ENCODE data around the gene SCEL.
"Not testable (repeated sequence)": the region's sequence is repeated elsewhere in the genome, so short reads cannot be mapped to it uniquely, and the experiment has no call there.

Gene SCEL, protein sequence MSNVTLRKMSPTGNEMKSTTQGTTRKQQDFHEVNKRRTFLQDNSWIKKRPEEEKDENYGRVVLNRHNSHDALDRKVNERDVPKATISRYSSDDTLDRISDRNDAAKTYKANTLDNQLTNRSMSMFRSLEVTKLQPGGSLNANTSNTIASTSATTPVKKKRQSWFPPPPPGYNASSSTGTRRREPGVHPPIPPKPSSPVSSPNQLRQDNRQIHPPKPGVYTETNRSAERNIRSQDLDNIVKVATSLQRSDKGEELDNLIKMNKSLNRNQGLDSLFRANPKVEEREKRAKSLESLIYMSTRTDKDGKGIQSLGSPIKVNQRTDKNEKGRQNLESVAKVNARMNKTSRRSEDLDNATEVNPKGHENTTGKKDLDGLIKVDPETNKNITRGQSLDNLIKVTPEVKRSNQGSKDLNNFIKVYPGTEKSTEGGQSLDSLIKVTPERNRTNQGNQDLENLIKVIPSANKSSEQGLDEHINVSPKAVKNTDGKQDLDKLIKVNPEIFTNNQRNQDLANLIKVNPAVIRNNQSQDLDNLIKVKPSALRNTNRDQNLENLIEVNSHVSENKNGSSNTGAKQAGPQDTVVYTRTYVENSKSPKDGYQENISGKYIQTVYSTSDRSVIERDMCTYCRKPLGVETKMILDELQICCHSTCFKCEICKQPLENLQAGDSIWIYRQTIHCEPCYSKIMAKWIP

DNA sequence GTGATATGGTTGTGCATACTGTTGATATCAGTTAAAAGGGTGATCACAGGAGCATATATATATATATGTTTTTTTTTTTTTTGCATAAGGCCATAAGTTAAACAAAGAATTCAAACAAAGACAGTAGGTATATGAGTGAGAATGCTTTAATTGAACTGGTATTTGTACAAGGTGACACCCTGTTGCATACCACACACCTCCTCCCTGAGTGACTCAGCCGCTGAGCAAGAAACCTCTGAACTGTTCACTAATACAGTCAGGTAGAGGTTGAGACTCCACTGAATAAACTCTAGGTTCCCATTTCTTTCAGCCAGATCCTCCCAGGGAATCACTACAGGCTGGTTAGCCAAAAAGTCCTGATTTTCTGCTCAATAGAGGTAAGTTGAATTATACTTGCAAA, at the start of gene SCEL:
Gene SCEL (plus strand): TSS at position 259 of the 400 bp plus-strand sequence. CDS start 20,170 bp downstream, outside the sequence.
- DNase-seq: no peak

- DNase-seq: no peak
Measured at GRCh38 chr13:77489566-77490337, 45.8 kb upstream of the SCEL start.

DNA sequence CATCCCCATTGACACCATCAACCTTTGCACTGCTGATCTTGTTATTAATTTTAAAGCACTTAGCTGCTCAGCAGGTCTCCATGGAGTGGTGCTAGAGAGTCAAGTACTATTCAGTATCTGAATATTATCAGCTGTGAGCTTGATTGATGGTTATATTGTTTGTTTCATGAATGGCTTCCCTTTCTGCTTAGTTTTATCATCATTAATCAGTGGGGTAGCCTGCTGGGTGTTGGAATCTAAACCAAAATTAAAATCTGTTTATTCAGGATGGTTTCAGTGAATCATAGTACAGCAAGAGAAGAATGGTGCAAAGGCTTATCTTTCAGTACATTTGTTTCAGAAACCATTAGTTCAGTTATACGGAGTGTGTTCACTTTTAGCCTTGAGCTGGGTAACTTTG, 42.5 kb upstream of the SCEL start:
- DNase-seq: no peak

DNA sequence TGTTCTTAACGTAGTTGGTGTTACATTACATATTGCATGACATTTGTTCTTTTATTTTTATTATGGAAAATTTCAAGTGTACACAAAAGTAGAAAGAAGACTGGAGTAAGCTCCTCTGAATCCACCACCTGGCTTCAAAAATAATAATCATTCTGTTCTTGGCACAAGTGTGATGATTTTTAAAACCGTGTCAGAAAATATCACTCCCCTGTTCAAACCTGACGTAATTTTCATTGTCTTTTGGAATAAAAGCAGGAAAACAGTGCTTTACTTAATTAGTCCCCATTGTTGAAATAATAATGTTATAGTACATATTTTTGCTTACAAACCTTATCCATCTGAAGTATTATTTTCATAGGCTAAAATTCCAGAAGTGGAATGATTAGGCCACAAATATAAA, 41.3 kb upstream of the SCEL start:
- DNase-seq: no peak

- no peak for DNase-seq
Measured at GRCh38 chr13:77497350-77497749, 38.2 kb upstream of the SCEL start.

DNA sequence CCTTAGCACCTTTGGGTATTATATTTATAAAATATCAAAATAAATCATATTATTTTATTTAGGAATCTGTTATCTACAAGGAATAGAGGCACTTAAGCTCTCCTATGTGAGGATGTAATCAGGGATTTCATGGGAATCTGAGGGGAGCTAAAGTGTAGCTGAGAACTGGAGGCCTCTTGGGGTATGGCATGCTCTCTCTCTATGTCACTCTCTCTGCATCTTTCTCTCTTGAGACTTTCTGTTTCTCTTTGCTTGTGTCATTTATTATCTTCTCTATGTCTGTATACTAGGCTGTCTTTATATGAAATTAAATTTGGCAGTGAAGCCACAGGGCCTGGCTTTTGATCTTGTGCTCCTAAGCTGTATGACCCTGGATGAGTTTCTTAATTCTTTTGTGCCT, 37.7 kb upstream of the SCEL start:
- no peak for DNase-seq

GRCh38 chr13:77502104-77502720, 33.3 kb upstream of the SCEL start:
- no peak for DNase-seq

- no peak for DNase-seq
Measured at GRCh38 chr13:77503398-77503797, 32.1 kb upstream of the SCEL start.

- DNase-seq: no peak
Measured at GRCh38 chr13:77506874-77507273, 28.6 kb upstream of the SCEL start.

DNA sequence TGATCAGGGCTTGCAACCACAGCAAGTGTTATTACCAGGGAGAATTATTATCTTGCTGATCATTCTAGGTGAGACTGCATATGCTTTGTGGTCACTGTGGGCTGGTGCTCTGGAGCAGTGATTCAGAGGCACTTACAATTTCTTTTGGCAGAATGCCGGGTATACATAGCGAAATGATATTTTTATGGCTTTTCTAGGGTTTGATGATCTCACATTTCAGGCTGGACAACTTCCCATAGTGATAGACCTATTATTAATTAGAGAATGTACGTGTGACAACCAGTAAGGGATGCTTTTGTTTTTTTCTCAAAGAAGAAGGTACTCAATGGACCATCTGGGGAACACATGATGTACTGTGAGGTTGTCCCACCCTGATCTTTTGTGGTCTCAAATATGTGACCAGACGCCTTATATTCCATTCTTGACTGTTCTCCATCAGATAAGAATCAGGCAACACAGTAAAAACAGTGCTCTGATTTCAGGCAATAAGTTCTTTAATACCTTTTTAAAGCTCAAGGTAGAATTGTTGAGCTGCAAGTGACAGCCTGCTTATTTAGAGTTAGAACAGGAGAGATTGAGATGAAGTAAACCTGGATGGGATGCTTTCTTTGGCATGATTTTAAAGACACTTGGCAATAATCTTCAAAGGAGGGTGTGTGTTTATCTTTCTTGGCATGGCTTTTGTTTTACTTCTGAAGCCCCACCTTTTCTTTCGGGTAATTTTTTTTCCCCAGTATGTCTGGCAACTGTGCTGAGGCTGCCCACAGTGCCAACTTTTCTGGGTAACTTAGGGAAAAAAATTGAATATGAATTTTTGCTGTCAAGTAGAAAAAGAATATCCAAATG, 27.4 kb upstream of the SCEL start:
- DNase-seq: no peak

GRCh38 chr13:77508959-77509620, 26.4 kb upstream of the SCEL start:
- DNase-seq: no peak

DNA sequence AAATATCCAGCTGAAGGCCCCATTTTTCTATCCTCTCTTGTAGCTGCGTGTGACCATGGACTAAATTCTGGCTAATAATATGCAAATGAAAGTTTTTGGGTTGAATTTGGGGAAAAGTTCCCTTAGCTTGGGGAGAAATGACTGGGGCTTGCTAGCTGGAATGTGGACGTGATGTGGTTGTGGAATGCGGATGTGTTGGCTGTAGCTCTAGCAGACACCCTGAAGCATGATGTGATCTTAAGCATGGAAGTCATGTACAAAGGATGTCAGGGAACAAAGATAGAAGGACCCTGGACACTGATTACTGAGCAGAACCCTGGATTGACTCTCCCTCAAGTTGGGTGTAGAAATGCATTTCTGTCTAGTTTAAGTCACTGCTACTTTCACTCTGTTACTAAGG, 25.4 kb upstream of the SCEL start:
- no peak for DNase-seq

GRCh38 chr13:77511552-77511951, 24.0 kb upstream of the SCEL start:
- no peak for DNase-seq

- DNase-seq: no peak
Measured at GRCh38 chr13:77513719-77514335, 21.7 kb upstream of the SCEL start.

DNA sequence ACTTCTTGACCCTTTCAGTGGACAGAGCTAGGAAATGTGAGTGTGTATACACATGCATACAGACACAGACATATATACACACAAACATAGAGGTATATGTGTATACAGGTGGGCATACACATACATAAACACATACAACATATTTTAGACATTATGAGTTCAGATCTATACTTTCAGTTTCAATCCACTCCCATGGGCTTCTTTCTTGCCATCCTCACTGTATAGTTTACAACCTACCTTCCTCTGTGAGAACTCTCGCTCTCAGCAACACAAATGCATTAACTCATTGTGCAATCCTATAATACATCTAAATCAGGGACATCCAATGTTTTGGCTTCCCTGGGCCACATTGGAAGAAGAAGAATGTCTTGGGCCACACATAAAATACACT, 21.2 kb upstream of the SCEL start:
- no peak for DNase-seq

GRCh38 chr13:77515785-77516184, 19.7 kb upstream of the SCEL start:
- no peak for DNase-seq

DNA sequence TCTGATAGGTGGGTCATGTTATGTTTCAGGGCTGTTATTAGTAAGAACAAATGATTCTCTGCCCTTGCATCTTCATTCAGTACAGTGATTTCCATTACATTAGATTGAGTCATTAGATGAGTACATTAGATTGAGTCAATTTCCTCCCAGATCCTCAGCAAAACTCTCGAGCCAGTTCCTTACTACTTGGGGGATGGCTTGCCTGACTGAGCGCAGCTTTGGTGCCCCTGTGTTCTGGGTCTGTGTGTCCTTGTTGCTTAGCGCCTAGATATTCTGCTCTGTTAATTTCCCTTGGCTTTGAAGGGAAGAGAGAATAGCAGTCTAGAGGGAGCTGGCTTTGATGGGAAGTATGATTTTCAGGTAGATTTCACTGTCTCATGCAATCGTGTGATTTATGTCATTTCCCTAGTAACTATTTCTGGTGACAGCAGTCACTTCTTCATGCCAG, 19.1 kb upstream of the SCEL start:
- DNase-seq: no peak

- DNase-seq: no peak
Measured at GRCh38 chr13:77518266-77518665, 17.2 kb upstream of the SCEL start.

GRCh38 chr13:77519396-77519795, 16.1 kb upstream of the SCEL start:
- DNase-seq: not testable (repeated sequence)

GRCh38 chr13:77519808-77520207, 15.7 kb upstream of the SCEL start:
- DNase-seq: no peak

GRCh38 chr13:77521194-77521593, 14.3 kb upstream of the SCEL start:
- DNase-seq: no peak
